ENCODE results near the gene GINS1.

GINS1 gene

GRCh38 chr20:25478889-25479568 lies 71.6 kb downstream of the GINS1 start:
- no peak for DNase-seq

- no peak for DNase-seq
Measured at GRCh38 chr20:25479638-25480037, 72.2 kb downstream of the GINS1 start.

- DNase-seq = no peak
Measured at GRCh38 chr20:25480156-25480555, 72.7 kb downstream of the GINS1 start.

GRCh38 chr20:25480797-25481196 lies 73.3 kb downstream of the GINS1 start:
- DNase-seq = no peak

- no peak for DNase-seq
Measured at GRCh38 chr20:25481235-25481917, 73.9 kb downstream of the GINS1 start.

- no peak for DNase-seq
Measured at GRCh38 chr20:25481918-25482253, 74.4 kb downstream of the GINS1 start.

GRCh38 chr20:25483431-25484132 lies 76.1 kb downstream of the GINS1 start:
- no peak for DNase-seq

- DNase-seq = no peak
Measured at GRCh38 chr20:25484224-25484846, 76.9 kb downstream of the GINS1 start.

- peak; percentile 9 for DNase-seq
Measured at GRCh38 chr20:25484911-25485511, 77.5 kb downstream of the GINS1 start.

- DNase-seq = no peak
Measured at GRCh38 chr20:25485872-25486271, 78.4 kb downstream of the GINS1 start.

- DNase-seq = peak; percentile 81
Measured at GRCh38 chr20:25486377-25486776, 78.9 kb downstream of the GINS1 start.

GRCh38 chr20:25487306-25487705 lies 79.8 kb downstream of the GINS1 start:
- DNase-seq = no peak

GRCh38 chr20:25487975-25488374 lies 80.5 kb downstream of the GINS1 start:
- DNase-seq = no peak

GRCh38 chr20:25489221-25489871 lies 81.9 kb downstream of the GINS1 start:
- DNase-seq = no peak

- no peak for DNase-seq
Measured at GRCh38 chr20:25490656-25491445, 83.4 kb downstream of the GINS1 start.

GRCh38 chr20:25491446-25492038 lies 84.1 kb downstream of the GINS1 start:
- no peak for DNase-seq

GRCh38 chr20:25493137-25493536 lies 85.7 kb downstream of the GINS1 start:
- DNase-seq = no peak

- DNase-seq = no peak
Measured at GRCh38 chr20:25493748-25494505, 86.5 kb downstream of the GINS1 start.

- DNase-seq = no peak
Measured at GRCh38 chr20:25494506-25495188, 87.2 kb downstream of the GINS1 start.

- peak; percentile 36 for DNase-seq
Measured at GRCh38 chr20:25495189-25495824, 87.8 kb downstream of the GINS1 start.
